WI38 (cell line): Measurements from ENCODE around the gene FZR1.

Source experiments
- H3K4me3 ChIP-seq: 2 replicates; pipeline ENCODE4 v1.5.1; 2011; ENCODE audit warnings: low read depth, mild to moderate bottlenecking, control low read depth, low read length
- CTCF ChIP-seq: IDR thresholded peaks from 2 replicates; pipeline ENCODE4 v1.5.1; 2012; ENCODE audit warnings: low read depth, mild to moderate bottlenecking, control low read depth, low read length

Gene FZR1

GRCh38 chr19:3536429-3537100, 30.5 kb downstream of the FZR1 start:
- TF ChIP-seq CTCF = no peak
- H3K4me3 ChIP-seq = no peak overlapping the region

- TF ChIP-seq CTCF = no peak
- no peak overlapping the region for H3K4me3 ChIP-seq
Observed at GRCh38 chr19:3537101-3537437, 31.0 kb downstream of the FZR1 start.

GRCh38 chr19:3537438-3538240, 31.5 kb downstream of the FZR1 start:
- no peak for TF ChIP-seq CTCF
- no peak overlapping the region for H3K4me3 ChIP-seq

- no peak for TF ChIP-seq CTCF
- no peak overlapping the region for H3K4me3 ChIP-seq
Observed at GRCh38 chr19:3538258-3538929, 32.3 kb downstream of the FZR1 start.

GRCh38 chr19:3538965-3539755, 33.0 kb downstream of the FZR1 start, which contains the start of gene TEKTIP1:
TEKTIP1 (plus strand) TSS chr19:3539174; CDS start chr19:3539178, 4 bp downstream.
- TF ChIP-seq CTCF = no peak
- H3K4me3 ChIP-seq = no peak within 1 kb of the TSS

GRCh38 chr19:3539756-3540118, 33.6 kb downstream of the FZR1 start:
- TF ChIP-seq CTCF = no peak
- H3K4me3 ChIP-seq = no peak overlapping the region
